Fibroblast of the conjunctiva (primary cell): ENCODE data around the gene CPA5.
"Not testable (repeated sequence)": the region's sequence is repeated elsewhere in the genome, so short reads cannot be mapped to it uniquely, and the experiment has no call there.

Source experiments
- DNase-seq: peaks from one replicate; pipeline ENCODE4 v3.0.0-alpha.2; 2010; ENCODE audit warnings: low read depth

Gene CPA5

DNA sequence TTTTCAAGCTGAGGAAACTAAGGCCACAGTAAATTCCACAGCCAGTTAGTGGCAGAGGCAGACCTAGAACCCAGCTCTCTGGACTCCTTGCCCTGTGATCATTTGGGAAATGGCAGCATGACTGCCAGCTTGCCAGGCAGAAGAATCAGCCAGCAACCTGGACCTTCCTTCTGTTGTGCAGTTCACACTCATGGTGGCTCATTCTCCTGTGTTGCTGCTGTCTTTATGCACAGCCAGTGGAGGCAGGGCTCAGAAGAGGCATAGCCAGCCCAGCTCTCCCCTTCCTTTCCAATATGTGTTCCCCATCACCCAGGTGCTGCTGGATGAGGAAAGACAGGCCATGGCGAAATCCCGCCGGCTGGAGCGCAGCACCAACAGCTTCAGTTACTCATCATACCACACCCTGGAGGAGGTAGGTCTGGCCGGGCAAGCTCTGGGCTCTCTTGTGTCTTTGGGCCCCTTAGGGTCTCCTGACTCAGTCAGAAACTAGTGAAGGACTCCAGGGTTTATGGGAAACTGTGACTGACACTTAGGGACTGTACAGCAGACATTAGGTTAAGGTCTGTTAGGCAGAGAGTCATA lies 14.8 kb downstream of the CPA5 start:
- no peak for DNase-seq

- DNase-seq = no peak
Measured at GRCh38 chr7:130360518-130360917, 15.9 kb downstream of the CPA5 start.

- no peak for DNase-seq
Measured at GRCh38 chr7:130361681-130362080, 17.1 kb downstream of the CPA5 start.

DNA sequence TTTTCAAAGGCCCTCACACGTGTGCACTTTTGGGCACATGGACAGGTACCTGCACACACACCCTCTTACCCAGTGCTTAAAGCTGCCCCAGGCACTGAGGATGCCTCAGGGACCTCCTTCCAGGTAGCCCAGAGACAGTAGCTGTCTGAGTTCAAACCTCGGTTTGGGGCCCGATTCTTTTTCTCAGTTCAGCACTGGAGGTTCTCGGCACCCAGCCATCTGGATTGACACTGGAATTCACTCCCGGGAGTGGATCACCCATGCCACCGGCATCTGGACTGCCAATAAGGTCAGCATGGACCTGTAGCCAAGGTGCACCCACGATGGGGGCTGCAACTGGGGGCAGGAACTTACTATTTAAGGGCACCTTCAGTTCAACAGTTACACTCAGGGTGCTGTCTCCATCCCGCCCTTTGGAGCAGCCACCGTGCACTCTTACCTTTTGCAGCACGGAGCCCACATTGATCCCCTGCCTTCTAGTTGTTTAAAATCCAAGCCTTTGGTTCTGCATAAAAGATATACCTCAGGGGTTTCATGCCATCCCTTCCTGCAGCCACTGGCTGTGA lies 17.7 kb downstream of the CPA5 start:
- DNase-seq = no peak

DNA sequence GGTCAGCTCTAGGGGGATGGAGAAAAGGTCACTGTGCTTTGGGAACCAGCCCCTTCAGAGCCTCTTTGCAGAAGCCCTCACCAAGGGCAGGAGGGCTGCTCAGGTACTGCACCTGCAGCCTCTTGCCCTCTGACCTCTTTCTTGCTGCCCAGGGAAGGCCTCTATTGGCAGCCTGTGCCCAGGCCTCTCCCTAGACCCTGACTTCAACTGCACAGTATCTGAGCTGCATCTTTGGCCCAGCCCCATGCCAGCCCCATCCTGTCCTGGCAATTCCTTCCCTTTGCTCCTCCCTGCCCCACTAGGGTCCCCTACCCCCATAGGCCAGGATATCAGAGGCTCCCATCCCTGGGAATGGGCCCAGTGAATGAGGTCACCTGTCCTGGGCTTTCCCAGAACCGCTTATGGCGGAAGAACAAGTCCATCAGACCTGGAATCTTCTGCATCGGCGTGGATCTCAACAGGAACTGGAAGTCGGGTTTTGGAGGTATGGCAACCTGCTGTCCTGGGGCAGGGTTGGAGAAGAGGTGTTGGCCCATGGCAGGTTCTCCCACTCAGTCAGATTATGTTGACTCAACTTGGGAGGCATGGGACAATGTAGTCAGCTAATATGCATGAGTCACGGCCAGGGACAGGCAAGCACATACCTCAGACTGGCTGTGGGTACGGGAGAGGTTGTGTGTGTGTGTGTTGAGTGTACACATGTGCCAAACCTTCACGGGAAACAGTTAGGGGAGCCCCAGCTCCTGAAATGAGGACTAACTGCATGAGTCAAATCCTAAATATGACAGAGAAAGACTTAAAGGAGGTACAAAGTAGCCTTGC lies 18.6 kb downstream of the CPA5 start:
- DNase-seq = peak; percentile 85

DNA sequence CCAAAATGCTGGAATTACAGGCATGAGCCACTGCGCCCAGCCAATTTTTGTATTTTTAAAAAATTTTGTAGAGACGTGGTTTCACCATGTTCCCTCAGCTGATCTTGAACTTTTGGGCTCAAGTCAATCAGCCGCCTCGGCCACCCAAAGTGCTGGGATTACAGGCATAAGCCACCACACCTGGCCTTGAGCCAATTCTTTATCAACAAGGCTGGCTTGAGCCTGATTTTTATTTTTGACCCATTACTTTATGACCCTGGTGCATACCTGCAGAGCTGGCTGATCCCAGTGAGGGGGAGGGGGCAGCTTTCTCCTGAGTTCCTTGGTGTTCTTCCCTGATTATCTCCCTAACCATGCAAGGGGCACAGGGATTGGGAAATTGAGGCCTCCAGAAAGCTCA lies 19.8 kb downstream of the CPA5 start:
- no peak for DNase-seq

GRCh38 chr7:130365088-130365487 lies 20.5 kb downstream of the CPA5 start:
- DNase-seq = no peak

DNA sequence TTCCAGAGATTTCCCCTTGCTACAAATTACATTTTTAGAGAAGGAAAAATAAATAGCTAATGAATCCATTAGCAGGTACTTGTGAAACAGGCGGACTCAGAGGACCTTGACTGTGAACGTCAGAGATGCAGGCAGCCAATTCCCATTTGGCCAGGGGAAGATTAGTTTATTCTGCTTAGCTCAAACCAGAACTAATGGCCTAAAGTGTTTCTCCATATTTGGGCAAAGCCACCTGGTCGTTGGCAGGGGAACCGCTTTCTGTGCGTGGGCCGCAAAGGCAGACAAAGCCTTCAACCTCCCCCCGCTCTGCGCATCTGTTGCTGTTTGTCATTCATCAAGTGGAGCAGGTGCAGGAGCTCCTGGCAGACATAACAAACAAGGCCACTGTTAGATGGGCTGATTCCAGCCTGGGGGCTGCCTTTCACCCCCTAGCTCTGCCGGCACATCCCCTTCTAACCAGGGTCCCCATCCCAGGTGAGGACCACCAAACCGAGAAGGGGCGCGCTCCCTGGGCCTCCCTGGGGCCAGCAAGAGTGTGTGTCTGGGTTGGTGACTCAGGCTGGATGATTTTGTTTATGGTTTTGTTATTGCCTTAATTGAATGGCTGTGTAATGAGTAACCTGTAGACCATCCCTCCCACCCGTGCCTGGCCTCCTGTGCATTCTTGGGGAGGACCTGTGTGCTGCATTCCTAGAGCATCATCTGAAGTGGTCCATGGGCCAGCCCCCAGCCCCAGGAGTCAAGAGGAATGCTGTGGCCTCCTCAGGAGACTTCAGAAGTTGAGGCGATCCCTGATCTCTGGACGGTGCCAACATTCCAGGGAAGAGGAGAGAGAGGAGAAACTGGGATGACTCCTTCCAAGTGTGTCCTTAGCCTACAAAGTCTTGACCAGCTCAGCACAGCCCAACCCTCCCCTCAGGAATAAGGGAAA lies 21.2 kb downstream of the CPA5 start:
- DNase-seq = no peak

DNA sequence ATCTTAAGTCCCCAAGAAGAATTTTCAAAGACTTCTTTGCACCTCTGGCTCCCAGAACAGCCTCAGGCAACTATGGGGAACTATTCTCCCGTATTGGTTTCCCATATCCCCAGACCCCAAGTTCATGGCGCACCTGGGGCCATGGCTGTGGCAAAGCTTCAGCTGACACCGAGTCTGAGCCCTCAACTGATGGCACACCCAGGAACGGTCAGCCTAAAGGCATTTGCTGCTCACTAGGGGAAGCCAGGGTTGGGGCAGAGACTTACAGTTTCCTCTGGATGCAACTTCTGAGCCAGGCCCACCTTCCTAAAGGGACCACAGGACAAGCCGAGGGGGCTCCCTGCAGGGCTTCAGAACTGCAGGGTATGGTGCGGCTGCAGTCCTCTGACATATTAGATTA lies 21.9 kb downstream of the CPA5 start:
- DNase-seq = no peak

DNA sequence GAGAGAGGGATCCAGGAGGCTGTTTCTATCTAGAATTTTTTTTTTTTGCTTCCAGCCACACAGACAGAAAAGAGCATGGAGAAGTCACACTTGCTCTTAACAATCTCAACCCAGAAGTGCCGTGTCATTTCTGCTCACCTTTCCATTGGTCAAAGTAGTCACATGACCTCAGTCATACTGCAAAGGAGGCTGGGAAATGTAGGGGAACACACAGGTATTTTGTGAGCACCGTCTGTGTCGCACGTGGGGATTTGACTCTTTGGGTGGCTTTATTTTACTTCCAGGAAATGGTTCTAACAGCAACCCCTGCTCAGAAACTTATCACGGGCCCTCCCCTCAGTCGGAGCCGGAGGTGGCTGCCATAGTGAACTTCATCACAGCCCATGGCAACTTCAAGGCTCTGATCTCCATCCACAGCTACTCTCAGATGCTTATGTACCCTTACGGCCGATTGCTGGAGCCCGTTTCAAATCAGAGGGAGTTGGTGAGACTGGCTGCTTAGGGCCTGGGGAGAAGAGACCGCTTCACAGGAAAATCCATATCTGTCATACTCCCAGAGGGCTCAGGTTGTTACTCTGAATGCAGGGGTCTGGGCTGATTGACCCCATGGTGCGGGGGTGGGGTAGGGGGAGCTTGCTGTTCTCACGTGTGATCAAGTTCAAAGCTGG lies 22.6 kb downstream of the CPA5 start:
- DNase-seq = no peak

- DNase-seq = no peak
Measured at GRCh38 chr7:130367836-130368746, 23.5 kb downstream of the CPA5 start.

DNA sequence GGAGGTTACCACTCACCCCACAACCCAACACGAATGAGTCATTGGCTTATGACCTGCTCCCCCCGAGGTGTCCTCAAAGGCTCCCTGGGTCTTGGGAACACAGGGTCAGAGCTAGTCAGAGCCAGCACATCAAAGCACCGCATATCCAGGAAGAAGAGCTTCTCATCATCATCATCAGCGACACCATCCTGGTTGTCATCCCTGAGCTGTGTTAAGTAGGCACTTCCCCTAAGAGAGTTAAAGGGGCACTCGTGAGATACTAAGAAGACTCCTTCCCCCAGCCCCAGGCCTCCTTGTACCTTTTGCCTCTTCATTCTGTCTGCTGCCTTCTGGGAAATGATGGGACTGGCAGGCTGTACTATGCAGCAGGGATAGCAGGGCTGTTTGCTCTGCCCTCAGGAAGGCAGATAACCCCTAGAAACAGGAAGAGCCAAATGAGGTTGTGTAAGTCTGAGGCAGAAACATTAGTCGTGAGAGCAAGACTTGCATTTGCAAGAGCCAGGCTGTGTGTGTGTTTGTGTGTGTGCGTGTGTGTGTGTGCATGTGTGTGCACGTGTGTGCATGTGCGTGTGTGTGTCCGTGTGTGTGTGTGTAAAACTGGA lies 24.6 kb downstream of the CPA5 start:
- no peak for DNase-seq

DNA sequence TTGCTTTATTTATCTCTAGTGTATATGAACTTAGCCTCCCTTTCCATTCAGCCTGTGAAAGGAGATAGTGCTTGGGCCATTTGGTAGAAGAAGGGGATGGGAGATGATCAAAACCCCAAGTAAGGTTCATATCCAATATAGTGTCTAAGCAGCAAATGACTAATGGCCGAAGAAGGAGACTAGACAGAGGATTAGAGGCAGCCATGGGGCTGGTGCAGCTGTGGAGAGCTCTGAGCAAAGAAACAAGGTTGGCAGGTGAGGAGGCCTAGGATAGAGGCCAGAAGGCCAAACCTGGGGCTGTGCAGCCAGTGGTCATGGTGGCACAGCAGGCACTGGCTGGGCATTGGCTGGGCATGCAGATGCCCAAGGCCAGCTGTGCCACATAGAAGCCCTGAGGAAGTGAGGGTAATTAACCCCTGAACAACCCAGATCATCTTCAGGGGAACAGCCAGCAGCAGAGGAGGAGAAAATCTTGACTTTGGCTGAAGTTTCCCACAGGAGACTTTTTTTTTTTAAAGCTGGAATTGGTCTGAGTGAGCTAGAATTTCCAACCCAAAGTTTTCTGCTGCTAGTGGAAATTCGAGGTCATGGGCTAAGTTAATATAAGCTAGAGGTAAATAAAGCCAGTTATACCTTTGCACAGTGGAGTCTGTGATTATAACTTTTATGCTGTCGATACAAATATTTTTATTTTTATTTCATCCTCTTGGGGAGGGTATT lies 25.4 kb downstream of the CPA5 start:
- no peak for DNase-seq

- peak; percentile 36 for DNase-seq
Measured at GRCh38 chr7:130371046-130371445, 26.4 kb downstream of the CPA5 start.

DNA sequence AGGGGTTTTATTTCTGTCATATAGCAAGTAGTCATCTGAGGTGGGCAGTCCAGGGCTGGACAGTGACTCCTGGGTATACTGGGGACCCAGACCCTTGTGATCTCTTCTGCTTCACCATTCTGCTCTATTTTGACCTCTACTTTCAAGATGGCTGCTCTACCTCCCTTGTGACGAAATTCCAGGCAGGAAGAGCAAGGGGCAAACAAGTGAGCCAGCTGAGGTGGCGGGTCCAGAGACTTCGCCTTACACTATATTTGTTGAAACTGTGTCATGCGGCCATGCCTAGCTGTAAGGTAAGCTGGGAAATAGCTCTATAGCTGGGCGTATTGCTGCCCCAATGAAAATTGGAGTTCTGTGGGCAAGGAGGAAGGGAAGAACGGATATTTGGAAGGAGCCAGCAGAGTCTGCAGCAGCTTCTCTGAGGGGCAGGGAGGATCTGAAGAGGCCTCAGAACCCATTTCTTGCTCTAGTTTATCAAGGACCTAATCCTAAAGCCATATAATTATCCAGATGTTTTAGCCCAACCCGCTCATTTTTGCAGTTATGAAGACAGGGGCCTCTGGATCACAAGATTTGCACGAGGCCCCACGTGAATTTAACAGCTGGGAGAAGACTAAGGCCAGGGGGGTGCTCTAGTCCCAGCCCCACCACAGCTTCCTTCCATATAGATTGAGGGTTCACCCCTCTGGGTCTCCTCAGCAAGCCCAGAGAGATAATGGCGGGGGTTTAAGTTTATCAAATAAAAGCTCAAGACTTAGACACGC lies 28.0 kb downstream of the CPA5 start:
- no peak for DNase-seq

GRCh38 chr7:130374507-130374906 lies 29.9 kb downstream of the CPA5 start:
- no peak for DNase-seq

- DNase-seq = not testable (repeated sequence)
Measured at GRCh38 chr7:130376461-130376860, 31.8 kb downstream of the CPA5 start.

DNA sequence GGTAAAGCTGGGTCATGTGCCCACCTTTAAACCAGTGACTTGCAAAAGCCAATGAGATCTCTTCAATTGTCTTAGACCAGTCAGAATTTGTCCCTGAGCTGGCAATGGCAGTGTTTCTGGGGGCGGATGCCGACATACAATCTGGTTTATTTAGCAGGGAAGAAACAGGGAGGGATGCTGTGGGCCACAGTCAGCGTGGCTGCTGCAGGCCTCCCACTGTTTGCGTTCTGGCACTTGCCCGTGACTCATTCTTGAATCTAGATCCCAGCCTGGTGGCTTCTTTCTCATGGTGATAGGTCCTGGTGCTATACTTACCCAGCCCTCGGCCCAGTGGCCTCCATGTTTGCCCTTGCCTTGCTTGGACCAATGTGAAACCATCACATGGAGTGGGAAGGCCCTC lies 32.6 kb downstream of the CPA5 start:
- DNase-seq = no peak

- DNase-seq = no peak
Measured at GRCh38 chr7:130379019-130379418, 34.4 kb downstream of the CPA5 start.
